DND-41 (cell line): Measurements from ENCODE around the gene ALDH2.

Source experiments
- ATAC-seq: fragments of 200-7000 bp; cut with Tn5 transposase; 3 replicates; pipeline ENCODE4 v1.9.1; 2021; ENCODE audit warnings: low read depth; ENCODE audit not compliant: insufficient read depth
- DNase-seq: peaks from one replicate; pipeline ENCODE4 v3.0.0-alpha.2; 2020
- H2AFZ ChIP-seq: 2 replicates; pipeline ENCODE4 v1.6.0; 2012; ENCODE audit warnings: low read depth, low read length
- H3K27ac ChIP-seq: 2 replicates; pipeline ENCODE4 v1.5.1; 2012; ENCODE audit warnings: low read length, inconsistent platforms
- H3K27me3 ChIP-seq: fragments of 200-600 bp; sonication (generic); 2 replicates; pipeline ENCODE4 v1.6.0; 2012; ENCODE audit warnings: low read length, mild to moderate bottlenecking, inconsistent platforms; ENCODE audit not compliant: insufficient read depth, poor library complexity
- H3K36me3 ChIP-seq: 2 replicates; pipeline ENCODE4 v1.5.1; 2012; ENCODE audit warnings: low read length, inconsistent platforms; ENCODE audit not compliant: insufficient read depth
- H3K4me1 ChIP-seq: 2 replicates; pipeline ENCODE4 v1.5.1; 2012; ENCODE audit warnings: mild to moderate bottlenecking, low read length; ENCODE audit not compliant: insufficient read depth
- H3K4me2 ChIP-seq: 2 replicates; pipeline ENCODE4 v1.6.0; 2012; ENCODE audit warnings: mild to moderate bottlenecking, moderate library complexity, low read length, inconsistent platforms; ENCODE audit not compliant: insufficient read depth
- H3K4me3 ChIP-seq, 2 experiments: fragments of 200-600 bp in 1 of 2; shearing (Covaris generic) in 1 of 2; 2 replicates each; pipeline ENCODE4 v1.5.1; 2012 to 2016; ENCODE audit warnings: inconsistent platforms in 2 of 2, low read length in 2 of 2, mild to moderate bottlenecking in 2 of 2, low read depth in 1 of 2, moderate library complexity in 1 of 2
- H3K79me2 ChIP-seq: 2 replicates; pipeline ENCODE4 v1.6.0; 2012; ENCODE audit warnings: low read length, inconsistent platforms; ENCODE audit not compliant: insufficient read depth
- H3K9ac ChIP-seq: 2 replicates; pipeline ENCODE4 v1.6.0; 2012; ENCODE audit warnings: low read depth, mild to moderate bottlenecking, inconsistent platforms, low read length, moderate library complexity
- H3K9me3 ChIP-seq: 2 replicates; pipeline ENCODE4 v1.5.1; 2012; ENCODE audit warnings: low read length, moderate library complexity, mild to moderate bottlenecking, inconsistent platforms; ENCODE audit not compliant: insufficient read depth, severe bottlenecking
- H4K20me1 ChIP-seq: 2 replicates; pipeline ENCODE4 v1.6.0; 2012; ENCODE audit warnings: low read length; ENCODE audit not compliant: insufficient read depth
- EZH2 ChIP-seq: IDR thresholded peaks from 3 replicates; pipeline ENCODE4 v1.6.1; 2012; ENCODE audit warnings: borderline replicate concordance, low read depth, mild to moderate bottlenecking, moderate library complexity, low read length, inconsistent platforms; ENCODE audit not compliant: severe bottlenecking
- TF ChIP-seq, protein P1 (sequence below): IDR thresholded peaks from 2 replicates; pipeline ENCODE4 v1.5.1; 2012; ENCODE audit warnings: borderline replicate concordance, low read length, moderate library complexity, mild to moderate bottlenecking; ENCODE audit not compliant: poor library complexity, severe bottlenecking; ENCODE audit errors: extremely low read depth

Gene ALDH2

DNA sequence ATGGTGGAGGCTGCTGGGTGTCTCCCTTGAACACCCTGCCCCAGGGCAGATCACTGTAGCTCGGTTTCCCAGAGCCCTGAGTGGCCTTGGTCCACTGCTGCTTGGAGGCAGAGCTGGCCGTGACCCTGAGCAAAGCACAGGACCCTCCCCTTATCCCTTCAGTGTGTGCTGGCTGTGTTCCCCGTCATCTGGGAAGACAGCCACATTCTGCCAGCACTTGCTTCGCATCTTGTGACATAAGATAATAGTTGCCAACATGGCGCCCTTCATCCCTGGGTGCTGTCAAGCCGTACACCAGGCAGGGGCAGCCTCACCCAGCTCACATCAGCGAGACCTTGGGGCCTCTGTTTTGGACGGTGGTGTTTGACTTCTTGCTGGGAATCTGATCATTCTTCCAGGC lies 12.1 kb upstream of the ALDH2 start:
- H3K79me2 ChIP-seq = no peaks in the 10 kb centered on the region
- no peaks in the 10 kb centered on the region for H3K9me3 ChIP-seq
- no peak overlapping the region for H3K4me2 ChIP-seq
- peaks cover 6% of the 10 kb centered on the region; the same call in 1 of the 2 replicates for H3K36me3 ChIP-seq
- no peak for TF ChIP-seq EZH2
- TF ChIP-seq, protein P1, sequence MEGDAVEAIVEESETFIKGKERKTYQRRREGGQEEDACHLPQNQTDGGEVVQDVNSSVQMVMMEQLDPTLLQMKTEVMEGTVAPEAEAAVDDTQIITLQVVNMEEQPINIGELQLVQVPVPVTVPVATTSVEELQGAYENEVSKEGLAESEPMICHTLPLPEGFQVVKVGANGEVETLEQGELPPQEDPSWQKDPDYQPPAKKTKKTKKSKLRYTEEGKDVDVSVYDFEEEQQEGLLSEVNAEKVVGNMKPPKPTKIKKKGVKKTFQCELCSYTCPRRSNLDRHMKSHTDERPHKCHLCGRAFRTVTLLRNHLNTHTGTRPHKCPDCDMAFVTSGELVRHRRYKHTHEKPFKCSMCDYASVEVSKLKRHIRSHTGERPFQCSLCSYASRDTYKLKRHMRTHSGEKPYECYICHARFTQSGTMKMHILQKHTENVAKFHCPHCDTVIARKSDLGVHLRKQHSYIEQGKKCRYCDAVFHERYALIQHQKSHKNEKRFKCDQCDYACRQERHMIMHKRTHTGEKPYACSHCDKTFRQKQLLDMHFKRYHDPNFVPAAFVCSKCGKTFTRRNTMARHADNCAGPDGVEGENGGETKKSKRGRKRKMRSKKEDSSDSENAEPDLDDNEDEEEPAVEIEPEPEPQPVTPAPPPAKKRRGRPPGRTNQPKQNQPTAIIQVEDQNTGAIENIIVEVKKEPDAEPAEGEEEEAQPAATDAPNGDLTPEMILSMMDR = no peak
- no peak overlapping the region for H3K27ac ChIP-seq
- H4K20me1 ChIP-seq = peaks cover 3% of the 10 kb centered on the region; the same call in 1 of the 2 replicates
- peaks cover 35% of the 10 kb centered on the region for H3K4me1 ChIP-seq
- no peak overlapping the region for H2AFZ ChIP-seq
- DNase-seq (no peak), ATAC-seq (no peak)
- no peaks in the 10 kb centered on the region for H3K27me3 ChIP-seq
- H3K9ac ChIP-seq = no peak overlapping the region
- H3K4me3 ChIP-seq = no peak overlapping the region

DNA sequence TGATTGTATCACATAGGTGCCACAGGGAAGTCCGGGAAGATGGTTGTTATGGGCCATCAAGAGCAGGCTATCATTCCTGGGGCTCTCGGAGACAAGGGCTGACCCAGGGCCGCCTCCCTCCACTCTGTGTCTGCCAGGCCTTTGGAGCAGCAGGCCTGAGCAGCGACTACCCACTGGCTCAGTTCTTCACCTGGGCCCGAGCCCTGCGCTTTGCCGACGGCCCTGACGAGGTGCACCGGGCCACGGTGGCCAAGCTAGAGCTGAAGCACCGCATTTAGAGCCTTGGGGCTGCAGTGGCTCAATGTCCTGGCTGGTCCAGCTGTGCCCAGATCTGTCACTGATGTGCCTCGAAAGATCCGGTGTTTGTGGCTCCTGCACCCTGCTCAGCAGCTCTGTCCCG lies 10.5 kb upstream of the ALDH2 start:
- no peak overlapping the region for H2AFZ ChIP-seq
- no peak for ATAC-seq
- peaks cover 3% of the 10 kb centered on the region; the same call in 1 of the 2 replicates for H4K20me1 ChIP-seq
- H3K4me2 ChIP-seq = no peak overlapping the region
- H3K79me2 ChIP-seq = no peaks in the 10 kb centered on the region
- H3K9me3 ChIP-seq = no peaks in the 10 kb centered on the region
- TF ChIP-seq, protein P1 = no peak
- TF ChIP-seq EZH2 = no peak
- H3K27ac ChIP-seq = 0 out of 2 replicates have a peak overlapping the region, but pooled peaks have one; percentile 10
- H3K36me3 ChIP-seq = peaks cover 6% of the 10 kb centered on the region; the same call in 1 of the 2 replicates
- H3K4me3 ChIP-seq = no peak overlapping the region
- H3K4me1 ChIP-seq = peaks cover 39% of the 10 kb centered on the region
- no peak overlapping the region for H3K9ac ChIP-seq
- no peak for DNase-seq
- no peaks in the 10 kb centered on the region for H3K27me3 ChIP-seq

DNA sequence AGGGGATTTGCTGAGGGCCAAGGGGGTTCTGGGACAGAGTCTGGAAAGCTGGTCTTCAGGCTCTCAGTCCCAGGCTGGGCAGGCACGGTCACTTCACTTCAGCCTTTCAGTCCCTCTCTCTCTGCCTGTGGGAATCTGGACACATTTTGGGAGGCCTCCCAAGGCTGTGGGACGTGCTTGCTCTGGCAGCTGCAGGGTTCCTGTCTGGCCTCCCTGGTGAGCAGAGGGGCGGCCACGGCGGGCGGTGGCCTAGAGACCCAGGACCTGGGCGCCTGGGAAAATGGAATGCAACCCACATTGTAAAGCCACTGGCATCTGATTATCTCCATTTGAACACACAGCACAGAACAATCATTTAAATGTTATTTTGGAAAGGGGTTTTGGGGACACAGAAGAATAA lies 10.1 kb upstream of the ALDH2 start:
- H4K20me1 ChIP-seq = peaks cover 3% of the 10 kb centered on the region; the same call in 1 of the 2 replicates
- H3K27ac ChIP-seq = no peak overlapping the region
- H3K9me3 ChIP-seq = no peaks in the 10 kb centered on the region
- no peaks in the 10 kb centered on the region for H3K27me3 ChIP-seq
- ATAC-seq = no peak
- H2AFZ ChIP-seq = no peak overlapping the region
- TF ChIP-seq, protein P1 = no peak
- H3K4me1 ChIP-seq = peaks cover 39% of the 10 kb centered on the region
- H3K4me2 ChIP-seq = no peak overlapping the region
- H3K4me3 ChIP-seq = no peak overlapping the region
- H3K36me3 ChIP-seq = peaks cover 6% of the 10 kb centered on the region; the same call in 1 of the 2 replicates
- H3K79me2 ChIP-seq = no peaks in the 10 kb centered on the region
- no peak for DNase-seq
- H3K9ac ChIP-seq = no peak overlapping the region
